Endothelial cell of umbilical vein (primary cell): ENCODE data around the gene EXD1. TPM values are rescaled to one million over a fixed set of nuclear protein-coding genes. Genes with fewer than 3 reads are reported as not detected.

Experiments used
- BruUV-seq: library from RNA; stranded (reverse); fragments of 400-500 nt; replicated peaks from 2 replicates; lab custom pipeline; 2021; lab: Mats Ljungman, UMichigan
- CTCF ChIA-PET: fragments of 300-600, 350-600 bp; sonication (Branson Sonifier 250); formaldehyde crosslinking; loops from one replicate; lab custom pipeline; 2021; ENCODE audit warnings: antibody characterized with exemption, inconsistent platforms; lab: Charles Lee
- POLR2A ChIA-PET: fragments of 300-600, 350-600 bp; sonication (Branson Sonifier 250); formaldehyde crosslinking; loops from one replicate; lab custom pipeline; 2021; ENCODE audit warnings: antibody characterized with exemption, inconsistent platforms; lab: Charles Lee
- DNase-seq: peaks from one replicate; pipeline ENCODE4 v3.0.0-alpha.2; 2011; ENCODE audit warnings: low read depth, low spot score
- FAIRE-seq: peaks from 2 replicates; lab custom pipeline; 2011; peaks lifted over from hg19 to GRCh38; lab: Jason Lieb, UNC
- H2AFZ ChIP-seq: 2 replicates; pipeline ENCODE4 v1.6.0; 2012; ENCODE audit warnings: low read depth, low read length, control low read depth, inconsistent platforms
- H3K27ac ChIP-seq: 2 replicates; pipeline ENCODE4 v1.5.1; 2011; ENCODE audit warnings: low read depth, mild to moderate bottlenecking, control low read depth, low read length, moderate library complexity; ENCODE audit not compliant: insufficient read depth
- H3K27me3 ChIP-seq, 2 experiments: 2 replicates each; pipeline versions ENCODE4 v1.6.0 to v1.6.1; 2011; ENCODE audit warnings: low read length in 2 of 2, mixed read lengths in 1 of 2; ENCODE audit not compliant: control insufficient read depth in 2 of 2, insufficient read depth in 2 of 2
- H3K36me3 ChIP-seq, 2 experiments: 2 replicates in 1 of 2; 3 replicates in 1 of 2; pipeline ENCODE4 v1.5.1; 2011; ENCODE audit warnings: low read length in 2 of 2, mild to moderate bottlenecking in 1 of 2, moderate library complexity in 1 of 2; ENCODE audit not compliant: control insufficient read depth in 2 of 2, insufficient read depth in 2 of 2; ENCODE audit errors: extremely low read depth in 1 of 2
- H3K4me1 ChIP-seq: 3 replicates; pipeline ENCODE4 v1.5.1; 2011; ENCODE audit warnings: mild to moderate bottlenecking, low read length; ENCODE audit not compliant: control insufficient read depth, insufficient read depth; ENCODE audit errors: extremely low read depth
- H3K4me2 ChIP-seq: 2 replicates; pipeline ENCODE4 v1.6.1; 2011; ENCODE audit warnings: low read length, control low read depth, mixed read lengths; ENCODE audit not compliant: insufficient read depth
- H3K4me3 ChIP-seq, 3 experiments: fragments of 200-600 bp in 1 of 3; sonication (generic), shearing (Covaris generic) in 1 of 3; replicated peaks in 1 of 3; 2 replicates each; pipeline ENCODE4 v1.5.1; 2011 to 2016; ENCODE audit warnings: control low read depth in 3 of 3, low read length in 3 of 3, mild to moderate bottlenecking in 2 of 3, inconsistent platforms in 1 of 3, low read depth in 1 of 3, moderate library complexity in 1 of 3; ENCODE audit not compliant: insufficient read depth in 1 of 3
- H3K79me2 ChIP-seq: 2 replicates; pipeline ENCODE4 v1.6.0; 2012; ENCODE audit warnings: low read length, inconsistent platforms; ENCODE audit not compliant: control insufficient read depth, insufficient read depth
- H3K9ac ChIP-seq: replicated peaks from 2 replicates; pipeline ENCODE3; 2011; ENCODE audit warnings: low read length, control low read depth; ENCODE audit not compliant: insufficient read depth; ENCODE audit errors: extremely low read depth
- H3K9me1 ChIP-seq: replicated peaks from 3 replicates; pipeline ENCODE4 v1.6.0; 2011; ENCODE audit warnings: mild to moderate bottlenecking, low read length; ENCODE audit not compliant: control insufficient read depth, insufficient read depth; ENCODE audit errors: extremely low read depth
- H3K9me3 ChIP-seq: replicated peaks from 2 replicates; pipeline ENCODE4 v1.5.1; 2012; ENCODE audit warnings: low read length, inconsistent platforms; ENCODE audit not compliant: control insufficient read depth, insufficient read depth
- H4K20me1 ChIP-seq: replicated peaks from 2 replicates; pipeline ENCODE3; 2011; ENCODE audit warnings: mild to moderate bottlenecking, low read length; ENCODE audit not compliant: control insufficient read depth, insufficient read depth; ENCODE audit errors: extremely low read depth
- CTCF ChIP-seq, 2 donors: IDR thresholded peaks; 1 replicate in 1 of 2; 2 replicates in 1 of 2; pipeline ENCODE4 v1.5.1; 2011; ENCODE audit warnings: low read length in 2 of 2, mild to moderate bottlenecking in 2 of 2, moderate library complexity in 2 of 2, control low read depth in 1 of 2, inconsistent platforms in 1 of 2, low read depth in 1 of 2; ENCODE audit not compliant: insufficient read depth in 1 of 2; ENCODE audit errors: extremely low read depth in 1 of 2
- FOS ChIP-seq: IDR thresholded peaks from 2 replicates; pipeline ENCODE4 v1.6.1; 2011; ENCODE audit warnings: mild to moderate bottlenecking, low read length, moderate library complexity, borderline replicate concordance; ENCODE audit not compliant: insufficient read depth
- GATA2 ChIP-seq: IDR thresholded peaks from 2 replicates; pipeline ENCODE4 v1.7.0; 2011; ENCODE audit warnings: low read depth, mild to moderate bottlenecking, moderate library complexity, mixed read lengths, low read length; ENCODE audit not compliant: insufficient read length, insufficient read depth
- JUN ChIP-seq: IDR thresholded peaks from 2 replicates; pipeline ENCODE4 v1.6.1; 2011; ENCODE audit warnings: borderline replicate concordance, low read depth; ENCODE audit not compliant: insufficient read length, insufficient read depth
- MAX ChIP-seq: IDR thresholded peaks from 2 replicates; pipeline ENCODE4 v1.6.1; 2011; ENCODE audit not compliant: insufficient read depth, insufficient read length
- MYC ChIP-seq: IDR thresholded peaks from one replicate; pipeline ENCODE4 v1.6.1; 2011; ENCODE audit warnings: mild to moderate bottlenecking, low read depth, low read length
- POLR2A ChIP-seq: IDR thresholded peaks from 2 replicates; pipeline ENCODE4 v1.6.1; 2012; ENCODE audit warnings: low read depth, mild to moderate bottlenecking, control low read depth, low read length
- POLR2AphosphoS5 ChIP-seq: IDR thresholded peaks from 2 replicates; pipeline ENCODE4 v1.6.1; 2012; ENCODE audit warnings: low read depth, mild to moderate bottlenecking, control low read depth, low read length, moderate library complexity; ENCODE audit not compliant: insufficient read depth
- dilution Hi-C: fragments of 300-500 bp; cut with MboI; formaldehyde crosslinking; loops from one replicate; pipeline ENCODE4 v1.15.0; 2019; ENCODE audit warnings: low sequenced_read_pairs; ENCODE audit not compliant: extremely low pct_ligation_motif_present
- intact Hi-C: fragments of 100-400 bp; cut with micrococcal nuclease; formaldehyde crosslinking; loops from one replicate; pipeline ENCODE4 v1.10.0; 2022
- polyA plus RNA-seq, 4 experiments: library from polyadenylated mRNA; depleted of rRNA in 3 of 4; stranded (reverse) in 3 of 4; unstranded in 1 of 4; fragments of >200 nt; gene quantifications; 2 replicates each; pipeline versions ENCODE4 v1.2.1 to v1.2.3, GENCODE V29; 2011 to 2012; ENCODE audit warnings: missing spikeins in 1 of 4
- total RNA-seq: library from RNA; stranded (reverse); gene quantifications from 2 replicates; pipeline ENCODE4 v1.2.3, GENCODE V29; 2021

Gene EXD1
- total and polyA plus RNA-seq, 2 donors (not counting 3 experiments of a cell fraction or from before 2014, with no cell fraction given), result not detected

GRCh38 chr15:41278319-41278718, 47.8 kb upstream of the EXD1 start:
- Histone ChIP-seq H3K27ac (no peak overlapping the region), H3K4me1 (no peaks in the 10 kb centered on the region), H2AFZ (no peak overlapping the region), H3K27me3 (no peaks in the 10 kb centered on the region), H3K9me1 (no peaks in the 10 kb centered on the region), H3K4me3 (no peak overlapping the region), H4K20me1 (no peaks in the 10 kb centered on the region), H3K79me2 (no peaks in the 10 kb centered on the region), H3K9ac (no peak overlapping the region), H3K36me3 (peaks cover 0 to 14% of the 10 kb centered on the region in 2 experiments), H3K9me3 (no peaks in the 10 kb centered on the region), H3K4me2 (no peak overlapping the region)
- ChIA-PET CTCF (no interaction called here), POLR2A (interaction anchor here (0.7 kb wide), 1 partner anchor 383 kb away, joined by 4 read pairs; no protein-coding TSS in a partner anchor)
- TF ChIP-seq GATA2, result no peak
- no peak for TF ChIP-seq CTCF (IDR thresholded peaks at IDR 0.05; ENCODE audit: extremely low read depth in 1 of 2, insufficient read depth in 1 of 2, low read depth in 1 of 2, low read length in 2 of 2)
- TF ChIP-seq MAX, result no peak
- TF ChIP-seq FOS, result no peak
- TF ChIP-seq JUN, result no peak
- no peak for TF ChIP-seq MYC
- TF ChIP-seq POLR2AphosphoS5, result no peak
- TF ChIP-seq POLR2A, result no peak
- no TSS peak for BruUV-seq
- dilution Hi-C loops (no loop called here), intact Hi-C loops (no loop called here)
- FAIRE-seq (no peak), DNase-seq (no peak)
